Measurements from ENCODE around the gene AKAP12. TPM values are rescaled to one million over a fixed set of nuclear protein-coding genes. Genes with fewer than 3 reads are reported as not detected.

Gene AKAP12
- total and polyA plus RNA-seq, 2 donors (not counting 1 experiment from before 2014, with no cell fraction given) = 0.04 to 0.22 TPM

DNA sequence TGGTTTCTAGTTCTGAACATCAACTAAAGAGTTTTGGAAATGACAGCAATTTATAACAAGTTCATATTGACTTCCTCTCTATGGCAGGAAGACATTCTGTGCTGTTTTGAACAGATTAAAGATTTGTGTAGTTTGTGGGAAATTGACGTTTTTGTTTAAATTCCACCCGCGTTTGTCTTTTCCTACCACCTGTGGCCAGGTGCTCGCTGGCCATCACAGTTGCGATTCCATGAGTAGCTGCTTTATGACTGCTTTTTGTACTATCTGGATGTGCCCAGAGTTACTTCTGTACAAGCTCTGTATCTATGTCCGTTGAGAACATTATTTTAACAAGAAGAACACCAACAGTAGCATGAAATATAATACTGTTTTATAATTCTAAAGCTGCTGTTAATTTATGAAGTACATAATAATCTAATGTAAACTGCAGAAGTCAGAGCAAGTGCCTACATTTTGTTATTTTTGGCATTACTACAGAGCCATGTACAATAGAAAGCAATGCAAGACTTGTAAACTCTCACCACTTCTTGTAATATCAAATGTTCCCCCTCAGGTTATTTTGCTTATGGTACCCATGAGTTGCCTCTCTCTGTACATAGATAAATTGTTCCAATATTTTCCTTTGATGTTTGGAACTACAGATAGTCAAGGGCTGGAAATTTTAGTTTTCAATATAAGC, 118.1 kb downstream of the AKAP12 start:
- Mint-ChIP-seq H3K9me3 (ENCODE audit: insufficient read depth) (no peaks in the 10 kb centered on the region), H3K4me3 (no peak overlapping the region), H3K4me1 (no peaks in the 10 kb centered on the region), H3K27me3 (no peaks in the 10 kb centered on the region), H3K27ac (no peak overlapping the region)
- 63% methylated on average over 4 of the region's 6 CpGs for WGBS (ENCODE audit: insufficient coverage)
- Histone ChIP-seq H3K79me2 (ENCODE audit: control insufficient read depth, insufficient read depth, low read length) (no peaks in the 10 kb centered on the region), H3K4me1 (ENCODE audit: control insufficient read depth in 2 of 2, insufficient read depth in 2 of 2, low read length in 2 of 2) (no peaks in the 10 kb centered on the region), H3K4me2 (replicated peaks; ENCODE audit: low read depth, low read length, poor library complexity, severe bottlenecking) (no peak overlapping the region), H3K4me3 (ENCODE audit: control extremely low read depth in 1 of 5, extremely low read depth in 1 of 5, insufficient read depth in 1 of 5, low read depth in 2 of 5, low read length in 4 of 5) (no peak overlapping the region), H4K20me1 (ENCODE audit: control insufficient read depth, insufficient read depth, low read length, poor library complexity, severe bottlenecking) (no peaks in the 10 kb centered on the region), H3K36me3 (replicated peaks in 1 of 2; ENCODE audit: control extremely low read depth in 1 of 2, control insufficient read depth in 1 of 2, extremely low read depth in 1 of 2, insufficient read depth in 2 of 2, low read length in 1 of 2) (peaks cover 0 to 14% of the 10 kb centered on the region in 2 experiments), H3K9me3 (ENCODE audit: control extremely low read depth in 1 of 3, control insufficient read depth in 2 of 3, insufficient read depth in 1 of 3, low read length in 2 of 3) (no peaks in the 10 kb centered on the region), H3K27me3 (replicated peaks in 1 of 4; ENCODE audit: control extremely low read depth in 1 of 4, control insufficient read depth in 3 of 4, insufficient read depth in 4 of 4, low read length in 3 of 4) (no peaks in the 10 kb centered on the region), H2AFZ (ENCODE audit: insufficient read depth, low read depth, low read length, poor library complexity, severe bottlenecking) (no peak overlapping the region), H3K27ac (ENCODE audit: low read length in 2 of 2) (no peak overlapping the region), H3K9ac (ENCODE audit: low read length) (no peak overlapping the region)
- no peak for DNase-seq
- TF ChIP-seq EZH2 (IDR thresholded peaks at IDR 0.05; ENCODE audit: borderline replicate concordance, insufficient read depth, low read depth, low read length, poor library complexity, severe bottlenecking) = no peak
- TF ChIP-seq, protein P1, sequence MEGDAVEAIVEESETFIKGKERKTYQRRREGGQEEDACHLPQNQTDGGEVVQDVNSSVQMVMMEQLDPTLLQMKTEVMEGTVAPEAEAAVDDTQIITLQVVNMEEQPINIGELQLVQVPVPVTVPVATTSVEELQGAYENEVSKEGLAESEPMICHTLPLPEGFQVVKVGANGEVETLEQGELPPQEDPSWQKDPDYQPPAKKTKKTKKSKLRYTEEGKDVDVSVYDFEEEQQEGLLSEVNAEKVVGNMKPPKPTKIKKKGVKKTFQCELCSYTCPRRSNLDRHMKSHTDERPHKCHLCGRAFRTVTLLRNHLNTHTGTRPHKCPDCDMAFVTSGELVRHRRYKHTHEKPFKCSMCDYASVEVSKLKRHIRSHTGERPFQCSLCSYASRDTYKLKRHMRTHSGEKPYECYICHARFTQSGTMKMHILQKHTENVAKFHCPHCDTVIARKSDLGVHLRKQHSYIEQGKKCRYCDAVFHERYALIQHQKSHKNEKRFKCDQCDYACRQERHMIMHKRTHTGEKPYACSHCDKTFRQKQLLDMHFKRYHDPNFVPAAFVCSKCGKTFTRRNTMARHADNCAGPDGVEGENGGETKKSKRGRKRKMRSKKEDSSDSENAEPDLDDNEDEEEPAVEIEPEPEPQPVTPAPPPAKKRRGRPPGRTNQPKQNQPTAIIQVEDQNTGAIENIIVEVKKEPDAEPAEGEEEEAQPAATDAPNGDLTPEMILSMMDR (IDR thresholded peaks at IDR 0.05) = no peak
- intact Hi-C loops (cut with micrococcal nuclease) = no loop called here
- CTCF ChIA-PET = interaction anchor here (1.2 kb wide), 1 partner anchor 32 kb away, joined by 3 read pairs; no protein-coding TSS in a partner anchor
- no peak for ATAC-seq (ENCODE audit: low read depth)
- POLR2A ChIA-PET = no interaction called here

DNA sequence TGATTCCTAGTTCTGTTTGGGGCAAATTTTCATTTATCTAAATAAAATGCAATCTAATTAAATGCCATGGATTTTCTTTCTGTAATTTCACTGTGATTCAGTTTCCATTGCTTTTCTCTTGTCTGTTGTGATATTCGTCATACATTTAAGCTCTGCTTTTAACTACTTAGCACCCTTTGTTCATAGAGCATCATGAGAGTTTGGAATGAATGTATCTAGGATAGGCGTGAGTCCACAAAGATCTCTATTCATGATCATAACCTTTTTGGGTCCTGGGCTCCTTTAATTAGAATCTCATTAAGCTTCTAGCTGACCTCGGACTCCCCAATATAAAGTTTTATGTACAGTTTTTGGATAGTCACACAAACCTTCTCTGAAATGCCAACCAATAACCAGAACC, 118.7 kb downstream of the AKAP12 start:
- H3K9ac ChIP-seq (ENCODE audit: low read length) = no peak overlapping the region
- CTCF ChIA-PET = interaction anchor here (0.7 to 1.2 kb wide), 2 partner anchors 33 to 616 kb away, joined by 3 read pairs; no protein-coding TSS in a partner anchor
- no CpG with 5 or more reads among the region's 3 CpGs for WGBS (ENCODE audit: insufficient coverage)
- POLR2A ChIA-PET = no interaction called here
- DNase-seq (no peak), ATAC-seq (ENCODE audit: low read depth) (no peak)
- no peak for TF ChIP-seq EZH2 (IDR thresholded peaks at IDR 0.05; ENCODE audit: borderline replicate concordance, insufficient read depth, low read depth, low read length, poor library complexity, severe bottlenecking)
- TF ChIP-seq, protein P1 (IDR thresholded peaks at IDR 0.05) = no peak
- no peak overlapping the region for H3K4me3 Mint-ChIP-seq
- no peak overlapping the region for H3K27ac ChIP-seq (ENCODE audit: low read length in 2 of 2)
- H2AFZ ChIP-seq (ENCODE audit: insufficient read depth, low read depth, low read length, poor library complexity, severe bottlenecking) = no peak overlapping the region
- H3K79me2 ChIP-seq (ENCODE audit: control insufficient read depth, insufficient read depth, low read length) = no peaks in the 10 kb centered on the region
- no peaks in the 10 kb centered on the region for H3K4me1 Mint-ChIP-seq
- no peaks in the 10 kb centered on the region for H3K9me3 ChIP-seq (ENCODE audit: control extremely low read depth in 1 of 3, control insufficient read depth in 2 of 3, insufficient read depth in 1 of 3, low read length in 2 of 3)
- no peaks in the 10 kb centered on the region for H4K20me1 ChIP-seq (ENCODE audit: control insufficient read depth, insufficient read depth, low read length, poor library complexity, severe bottlenecking)
- no peak overlapping the region for H3K27ac Mint-ChIP-seq
- no peaks in the 10 kb centered on the region for H3K27me3 ChIP-seq (replicated peaks in 1 of 4; ENCODE audit: control extremely low read depth in 1 of 4, control insufficient read depth in 3 of 4, insufficient read depth in 4 of 4, low read length in 3 of 4)
- H3K4me2 ChIP-seq (replicated peaks; ENCODE audit: low read depth, low read length, poor library complexity, severe bottlenecking) = no peak overlapping the region
- no peaks in the 10 kb centered on the region for H3K9me3 Mint-ChIP-seq (ENCODE audit: insufficient read depth)
- H3K4me3 ChIP-seq (ENCODE audit: control extremely low read depth in 1 of 5, extremely low read depth in 1 of 5, insufficient read depth in 1 of 5, low read depth in 2 of 5, low read length in 4 of 5) = no peak overlapping the region
- peaks cover 0 to 14% of the 10 kb centered on the region in 2 experiments for H3K36me3 ChIP-seq (replicated peaks in 1 of 2; ENCODE audit: control extremely low read depth in 1 of 2, control insufficient read depth in 1 of 2, extremely low read depth in 1 of 2, insufficient read depth in 2 of 2, low read length in 1 of 2)
- intact Hi-C loops (cut with micrococcal nuclease) = no loop called here
- no peaks in the 10 kb centered on the region for H3K27me3 Mint-ChIP-seq
- H3K4me1 ChIP-seq (ENCODE audit: control insufficient read depth in 2 of 2, insufficient read depth in 2 of 2, low read length in 2 of 2) = no peaks in the 10 kb centered on the region

Measured in B cell (primary cell).